ENCODE data around the gene NIT1. TPM values are rescaled to one million over a fixed set of nuclear protein-coding genes. Genes with fewer than 3 reads are reported as not detected.

The NIT1 gene
- total RNA-seq, 4 donors from 2014 or later = 30.4 to 61.9 (median 32.8) TPM

- no peak for ATAC-seq
- WGBS, 2 donors (ENCODE audit: low coverage in 1 of 2) = 25 to 40% methylated on average over 1 to 2 of the region's 4 CpGs
- H3K9me3 ChIP-seq = no peaks in the 10 kb centered on the region
- H3K4me3 ChIP-seq = no peak overlapping the region
- H3K4me1 ChIP-seq = no peaks in the 10 kb centered on the region
- no peak overlapping the region for H3K27ac ChIP-seq
- H3K36me3 ChIP-seq = no peaks in the 10 kb centered on the region
- peaks cover 6% of the 10 kb centered on the region for H3K27me3 ChIP-seq
- TF ChIP-seq POLR2A (IDR thresholded peaks at IDR 0.05) (no peak), POLR2AphosphoS5 (IDR thresholded peaks at IDR 0.05) (no peak), CTCF (IDR thresholded peaks at IDR 0.05) (no peak), EP300 (IDR thresholded peaks at IDR 0.05) (no peak)
These were observed 31.4 kb upstream of the NIT1 start for GRCh38 chr1:161086457-161086856.

- TF ChIP-seq EP300 (IDR thresholded peaks at IDR 0.05) (no peak), POLR2A (IDR thresholded peaks at IDR 0.05) (no peak), POLR2AphosphoS5 (IDR thresholded peaks at IDR 0.05) (no peak), CTCF (IDR thresholded peaks at IDR 0.05) (no peak)
- no peaks in the 10 kb centered on the region for H3K36me3 ChIP-seq
- 79% methylated on average over 3 of the region's 3 CpGs; no CpG with 5 or more reads in 1 of the 2 donors for WGBS, 2 donors (ENCODE audit: low coverage in 1 of 2)
- peaks cover 6% of the 10 kb centered on the region for H3K27me3 ChIP-seq
- H3K4me3 ChIP-seq = no peak overlapping the region
- ATAC-seq = no peak
- no peaks in the 10 kb centered on the region for H3K4me1 ChIP-seq
- no peaks in the 10 kb centered on the region for H3K9me3 ChIP-seq
- no peak overlapping the region for H3K27ac ChIP-seq
These were observed 29.3 kb upstream of the NIT1 start for GRCh38 chr1:161088587-161089110.

- 60 to 64% methylated on average over 6 to 8 of the region's 22 CpGs for WGBS, 2 donors (ENCODE audit: low coverage in 1 of 2)
- no peak for ATAC-seq
- Histone ChIP-seq H3K36me3 (no peaks in the 10 kb centered on the region), H3K4me1 (no peaks in the 10 kb centered on the region), H3K27me3 (peaks cover 6% of the 10 kb centered on the region), H3K9me3 (no peaks in the 10 kb centered on the region), H3K27ac (no peak within 1 kb of the TSS), H3K4me3 (no peak within 1 kb of the TSS)
- no peak for TF ChIP-seq CTCF (IDR thresholded peaks at IDR 0.05)
- TF ChIP-seq EP300 (IDR thresholded peaks at IDR 0.05) = no peak
- no peak for TF ChIP-seq POLR2AphosphoS5 (IDR thresholded peaks at IDR 0.05)
- no peak for TF ChIP-seq POLR2A (IDR thresholded peaks at IDR 0.05)
These were observed 28.5 kb upstream of the NIT1 start, which contains the start of gene NECTIN4 for GRCh38 chr1:161089251-161089924. NECTIN4 (minus strand) TSS chr1:161089558; CDS start chr1:161089296, 262 bp downstream.

- ATAC-seq = no peak
- Histone ChIP-seq H3K9me3 (no peaks in the 10 kb centered on the region), H3K4me3 (no peak overlapping the region), H3K36me3 (no peaks in the 10 kb centered on the region), H3K27ac (no peak overlapping the region), H3K27me3 (peaks cover 6% of the 10 kb centered on the region), H3K4me1 (no peaks in the 10 kb centered on the region)
- WGBS, 2 donors (ENCODE audit: low coverage in 1 of 2) = 80 to 100% methylated on average over 2 to 3 of the region's 5 CpGs
- no peak for TF ChIP-seq CTCF (IDR thresholded peaks at IDR 0.05)
- no peak for TF ChIP-seq EP300 (IDR thresholded peaks at IDR 0.05)
- TF ChIP-seq POLR2A (IDR thresholded peaks at IDR 0.05) = no peak
- TF ChIP-seq POLR2AphosphoS5 (IDR thresholded peaks at IDR 0.05) = no peak
These were observed 28.0 kb upstream of the NIT1 start for GRCh38 chr1:161089938-161090337.

- Histone ChIP-seq H3K36me3 (no peaks in the 10 kb centered on the region), H3K27me3 (peaks cover 6% of the 10 kb centered on the region), H3K27ac (no peak overlapping the region), H3K9me3 (no peaks in the 10 kb centered on the region), H3K4me3 (no peak overlapping the region), H3K4me1 (no peaks in the 10 kb centered on the region)
- 59 to 76% methylated on average over 3 of the region's 3 CpGs for WGBS, 2 donors (ENCODE audit: low coverage in 1 of 2)
- ATAC-seq = no peak
- TF ChIP-seq POLR2A (IDR thresholded peaks at IDR 0.05) = no peak
- no peak for TF ChIP-seq EP300 (IDR thresholded peaks at IDR 0.05)
- TF ChIP-seq CTCF (IDR thresholded peaks at IDR 0.05) = no peak
- no peak for TF ChIP-seq POLR2AphosphoS5 (IDR thresholded peaks at IDR 0.05)
These were observed 27.3 kb upstream of the NIT1 start for GRCh38 chr1:161090617-161091016.

Data from gastroesophageal sphincter (tissue), 4 donors.